Stimulated activated CD8-positive, alpha-beta memory T cell treated with anti-CD3 and anti-CD28 coated beads, Interleukin-15, amount 100 ng/mL, for 48 hours (primary cell): ENCODE results near the gene SLC18A2.

Experiments used
- DNase-seq, 2 donors: peaks; one replicate each; pipeline ENCODE4 v3.0.0-alpha.2; 2020; ENCODE audit warnings: low read depth in 2 of 2

SLC18A2 gene

DNA sequence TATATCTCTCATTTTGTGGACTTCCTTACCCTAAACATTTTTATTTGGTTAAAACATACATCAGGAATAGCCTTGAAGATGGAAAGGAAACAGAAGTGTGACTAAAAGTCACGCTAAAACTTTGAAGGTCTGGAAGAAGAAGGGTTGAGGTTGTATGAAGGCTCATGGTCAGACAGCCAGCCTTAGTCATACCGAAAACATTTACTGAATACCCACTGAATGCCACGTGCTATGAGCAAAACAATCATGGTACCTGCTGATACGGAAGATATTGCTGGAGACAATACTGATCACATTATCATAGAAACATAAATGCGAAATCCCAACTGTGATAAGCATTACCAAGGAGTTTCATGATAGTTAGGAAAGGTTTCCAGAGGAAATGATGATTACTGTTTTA lies 70.3 kb downstream of the SLC18A2 start:
- DNase-seq: no peak

DNA sequence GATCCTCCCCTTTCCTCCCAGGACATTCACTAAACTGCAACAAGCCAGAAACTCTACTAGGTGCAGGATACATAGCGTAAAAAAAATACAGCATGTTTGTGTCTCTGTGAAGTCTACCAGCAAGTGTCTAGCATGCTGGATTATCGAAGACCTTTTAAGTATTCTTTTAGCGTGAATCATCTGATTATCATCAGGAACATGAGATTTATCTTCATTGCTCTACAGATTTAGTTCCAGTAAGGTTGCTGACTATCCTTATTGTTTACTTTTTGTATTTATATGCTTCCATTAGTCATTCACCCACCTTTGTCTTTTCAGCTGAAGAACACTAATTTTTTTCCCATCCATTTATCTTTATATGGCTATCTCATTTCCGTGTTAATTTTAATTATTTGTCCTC lies 71.5 kb downstream of the SLC18A2 start:
- DNase-seq: no peak

DNA sequence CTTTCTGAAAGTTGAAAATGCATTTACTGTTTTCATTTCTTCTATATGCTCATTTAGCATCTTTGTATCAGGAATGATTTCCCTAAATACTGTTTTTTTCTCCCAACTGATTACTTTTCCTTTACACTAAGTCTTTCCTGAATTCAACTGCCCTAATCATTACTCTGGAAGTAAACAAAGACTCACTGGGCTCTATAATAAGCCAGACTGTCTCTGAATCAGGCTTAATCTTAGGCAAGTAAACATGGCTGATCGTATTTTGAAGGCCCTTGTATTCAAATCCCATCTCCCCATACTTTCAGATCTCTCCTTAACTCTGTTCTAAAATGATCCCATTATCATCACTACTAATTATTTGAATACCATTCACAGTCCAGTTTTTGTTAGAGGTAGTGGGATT lies 72.7 kb downstream of the SLC18A2 start:
- no peak for DNase-seq

DNA sequence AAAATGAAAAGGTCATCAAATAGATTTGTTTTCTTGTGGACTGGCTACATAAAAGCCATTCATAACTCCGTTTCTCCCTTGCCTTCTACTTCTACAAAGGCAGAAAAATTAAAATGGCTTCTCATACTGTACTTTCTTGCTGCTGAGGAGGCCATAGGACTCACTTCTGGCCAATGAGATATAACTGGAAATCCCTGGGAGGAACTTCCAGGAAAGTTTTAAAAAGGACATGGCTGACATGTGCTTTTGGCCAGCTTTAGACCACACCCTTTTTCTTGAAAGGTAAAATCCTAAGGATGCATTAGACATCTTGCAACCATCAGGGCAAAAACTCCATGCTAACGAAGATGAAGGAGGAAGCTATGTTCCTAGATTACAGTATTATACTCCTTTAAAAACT lies 75.8 kb downstream of the SLC18A2 start:
- DNase-seq: no peak

DNA sequence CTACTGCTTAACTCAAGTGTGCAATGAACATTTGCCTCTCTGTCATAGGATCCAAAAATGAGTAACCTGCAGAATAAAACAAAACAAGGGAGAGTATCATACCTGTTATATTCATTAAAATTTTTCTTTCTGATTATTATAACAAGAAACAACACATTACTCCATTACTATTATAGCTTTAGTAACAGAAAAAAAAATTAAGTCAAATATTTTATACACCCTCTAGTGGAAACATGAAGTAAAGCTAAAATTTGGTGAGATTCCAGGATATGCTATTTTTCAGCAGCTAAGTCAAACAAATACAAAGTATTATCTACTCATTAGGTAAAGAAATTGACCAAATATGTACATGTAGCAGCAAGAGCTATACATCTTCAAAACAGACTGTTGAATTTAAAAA lies 78.0 kb downstream of the SLC18A2 start:
- no peak for DNase-seq

DNA sequence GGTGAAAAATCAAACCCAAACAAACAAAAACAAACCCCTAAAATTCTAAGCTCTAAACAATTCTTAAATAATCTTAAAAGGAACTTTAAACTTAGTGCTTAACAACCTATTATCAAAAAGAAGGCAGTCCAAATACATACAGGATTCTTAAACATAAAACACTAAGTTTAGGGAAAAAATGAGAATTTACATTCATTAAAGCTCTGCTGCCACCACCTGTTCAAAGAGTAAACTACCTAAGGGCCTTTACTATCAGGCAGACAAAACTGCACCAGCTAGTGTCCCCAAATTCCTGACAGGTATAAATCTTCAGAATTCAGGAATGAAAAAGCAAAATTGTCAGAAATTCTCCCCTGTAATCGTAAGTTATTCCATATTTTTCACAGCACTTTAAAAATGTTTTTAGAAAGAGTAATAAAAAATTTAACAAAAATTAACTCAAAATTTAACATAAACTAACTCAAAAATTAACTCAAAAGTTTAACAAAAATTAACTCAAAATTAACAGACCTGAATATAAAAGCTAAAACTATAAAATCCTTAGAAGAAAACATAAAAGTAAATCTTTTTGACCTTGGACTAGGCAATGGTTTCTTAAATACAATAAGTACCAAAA lies 79.2 kb downstream of the SLC18A2 start:
- no peak for DNase-seq

DNA sequence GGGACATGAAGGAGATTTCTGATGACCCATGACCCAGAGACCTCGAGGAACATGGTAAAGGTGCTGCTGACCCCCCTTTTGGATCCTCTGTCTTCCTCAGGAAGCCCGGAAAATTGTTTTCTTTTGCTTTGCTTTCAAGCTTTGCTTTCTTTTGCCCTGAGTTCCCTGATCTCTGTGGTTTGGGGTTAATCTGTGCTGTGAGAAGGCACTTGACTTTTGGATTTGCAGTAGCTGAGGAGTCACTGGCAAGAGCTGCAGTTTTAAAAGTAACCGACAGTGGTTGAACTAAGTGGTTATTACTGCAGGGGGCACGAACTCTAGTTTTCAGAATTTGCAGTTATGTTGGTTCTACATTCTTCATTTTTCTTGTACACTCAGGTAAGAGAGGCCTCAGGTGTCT lies 81.3 kb downstream of the SLC18A2 start:
- no peak for DNase-seq

DNA sequence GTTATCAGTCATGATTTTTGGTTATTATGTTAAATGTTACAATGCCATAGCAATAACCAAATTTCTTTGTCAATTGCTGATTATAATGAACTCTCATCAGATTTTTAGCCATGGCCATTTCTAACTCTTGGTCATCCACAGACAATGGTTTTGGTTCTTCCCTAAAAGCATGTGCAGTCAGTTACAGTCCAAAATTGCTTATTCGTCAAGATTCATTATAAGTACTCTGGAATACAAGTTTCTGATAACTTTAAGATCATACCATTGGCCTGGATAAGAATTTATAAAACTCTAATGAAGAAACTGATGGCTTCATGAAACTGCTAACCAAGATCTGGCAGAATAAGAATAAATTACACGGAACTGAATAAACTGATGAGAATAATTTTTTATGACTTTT lies 83.5 kb downstream of the SLC18A2 start:
- DNase-seq: no peak

DNA sequence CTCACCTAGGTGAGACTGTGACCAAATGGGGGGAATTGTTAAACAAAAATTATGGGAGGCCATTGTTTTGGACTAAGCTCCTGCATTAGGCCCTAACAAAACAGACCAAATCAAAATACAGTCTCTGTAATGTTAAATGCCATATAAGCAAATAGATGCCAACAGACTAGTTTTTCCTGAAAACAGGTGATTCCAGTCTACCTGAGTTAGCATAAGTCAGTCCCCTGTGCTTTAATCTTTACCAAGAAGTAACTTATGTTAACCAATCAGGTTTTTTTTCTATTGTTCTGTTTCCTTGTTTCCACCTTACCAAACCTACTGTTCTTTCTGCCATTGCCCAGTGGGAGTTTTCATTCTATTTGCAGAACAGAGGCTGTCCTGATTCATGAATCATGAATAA lies 86.3 kb downstream of the SLC18A2 start:
- DNase-seq: no peak
